Activated naive CD8-positive, alpha-beta T cell (primary cell): ENCODE measurements around the gene MTUS2.

Experiments
- H3K27ac Mint-ChIP-seq: one replicate; pipeline ENCODE4 v1.8.0; 2021; ENCODE audit warnings: mixed read lengths
- H3K27me3 Mint-ChIP-seq: one replicate; pipeline ENCODE4 v1.8.0; 2021; ENCODE audit warnings: mixed read lengths
- H3K36me3 Mint-ChIP-seq: one replicate; pipeline ENCODE4 v1.8.0; 2021; ENCODE audit warnings: mixed read lengths
- H3K4me1 Mint-ChIP-seq: one replicate; pipeline ENCODE4 v1.8.0; 2021; ENCODE audit warnings: low read depth, mixed read lengths
- H3K4me3 Mint-ChIP-seq: one replicate; pipeline ENCODE4 v1.8.0; 2021; ENCODE audit warnings: mild to moderate bottlenecking, mixed read lengths
- H3K9me3 Mint-ChIP-seq: one replicate; pipeline ENCODE4 v1.8.0; 2021; ENCODE audit warnings: low read depth, mixed read lengths

Gene MTUS2

DNA sequence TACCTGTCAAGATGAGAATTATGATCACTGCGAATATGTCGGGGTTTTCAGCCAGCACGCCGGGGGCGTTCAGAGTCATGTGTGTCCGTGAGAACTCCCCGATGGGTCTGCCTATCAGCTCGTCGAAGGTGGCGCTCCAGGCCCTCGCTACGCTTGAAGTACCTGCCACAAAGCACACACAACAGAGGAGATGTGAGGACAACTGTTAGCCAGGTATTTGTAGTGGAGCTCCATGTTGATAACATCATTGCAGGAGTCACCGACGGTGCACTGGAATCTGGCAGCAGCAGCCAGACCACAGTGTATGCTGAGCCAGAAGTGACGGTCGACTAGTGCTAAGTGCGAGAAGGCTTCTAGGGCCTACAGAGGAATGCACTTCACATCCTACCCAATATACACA lies 712.7 kb downstream of the MTUS2 start:
- H3K4me1 Mint-ChIP-seq = no peaks in the 10 kb centered on the region
- no peak overlapping the region for H3K4me3 Mint-ChIP-seq
- peaks cover 2% of the 10 kb centered on the region for H3K36me3 Mint-ChIP-seq
- no peak overlapping the region for H3K27ac Mint-ChIP-seq
- H3K27me3 Mint-ChIP-seq = no peaks in the 10 kb centered on the region
- no peaks in the 10 kb centered on the region for H3K9me3 Mint-ChIP-seq

DNA sequence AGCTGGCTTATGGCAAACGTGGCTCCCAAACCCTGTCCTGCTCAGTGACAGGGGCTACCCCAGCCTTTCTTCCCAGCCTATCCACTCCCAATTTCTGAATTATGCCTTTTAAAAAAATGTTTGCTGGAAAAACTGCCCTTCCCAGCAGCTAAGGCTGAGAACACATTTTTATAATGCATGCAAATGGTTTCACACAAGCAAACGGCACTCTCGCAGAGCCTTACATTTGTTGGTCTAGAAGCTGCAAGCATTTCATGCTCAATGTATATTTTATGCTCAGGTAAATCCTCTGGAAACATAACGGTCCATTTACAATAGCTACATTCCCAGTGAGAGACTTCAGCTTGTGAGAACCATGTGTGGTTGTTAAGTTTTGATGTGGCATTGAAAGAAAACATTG lies 713.9 kb downstream of the MTUS2 start:
- H3K9me3 Mint-ChIP-seq = no peaks in the 10 kb centered on the region
- peaks cover 3% of the 10 kb centered on the region for H3K4me1 Mint-ChIP-seq
- H3K27ac Mint-ChIP-seq = no peak overlapping the region
- no peak overlapping the region for H3K4me3 Mint-ChIP-seq
- no peaks in the 10 kb centered on the region for H3K27me3 Mint-ChIP-seq
- peaks cover 2% of the 10 kb centered on the region for H3K36me3 Mint-ChIP-seq

DNA sequence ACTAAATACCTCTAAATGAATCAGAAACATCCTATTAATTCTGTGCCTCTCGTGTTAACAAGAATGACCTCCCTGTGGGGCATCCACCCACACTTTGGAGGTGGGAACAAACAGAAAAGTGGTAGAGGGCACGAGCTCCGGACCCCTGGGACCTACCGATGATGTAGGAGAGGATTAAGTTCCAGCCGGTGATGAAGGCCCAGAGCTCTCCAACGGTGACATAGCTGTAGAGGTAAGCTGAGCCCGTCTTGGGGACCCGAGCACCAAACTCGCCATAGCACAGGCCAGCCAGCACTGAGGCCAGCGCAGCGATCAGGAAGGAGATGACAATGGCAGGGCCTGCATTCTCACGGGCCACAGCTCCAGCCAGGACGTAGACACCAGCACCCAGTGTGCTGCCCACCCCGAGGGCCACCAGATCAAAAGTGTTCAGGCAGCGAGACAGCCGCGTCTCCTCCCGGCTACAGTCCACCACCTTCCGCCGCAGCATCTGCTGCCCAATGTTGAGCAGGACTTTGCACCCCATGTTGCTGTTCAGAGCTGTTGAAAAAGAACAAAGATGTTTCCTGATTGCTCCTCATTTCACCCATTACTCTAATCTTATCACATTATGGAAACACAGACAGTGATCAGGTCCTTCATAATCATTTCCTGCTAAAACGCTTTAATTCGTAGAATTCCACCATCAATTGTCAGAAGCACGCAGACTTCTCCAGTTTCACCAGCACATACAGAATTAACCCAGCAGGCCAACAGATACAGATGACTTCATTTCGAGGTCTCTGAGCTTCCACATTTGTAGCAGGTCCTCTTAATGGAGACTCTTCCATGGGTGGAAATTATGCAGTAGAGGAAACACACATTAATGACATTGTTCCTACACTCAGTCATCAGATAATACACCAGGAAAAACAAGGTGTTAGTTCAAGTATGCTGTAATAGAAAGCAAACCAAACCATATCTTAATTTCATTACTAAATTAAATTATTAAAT lies 715.8 kb downstream of the MTUS2 start:
- Mint-ChIP-seq H3K36me3 (peaks cover 2% of the 10 kb centered on the region), H3K27me3 (no peaks in the 10 kb centered on the region), H3K4me1 (peaks cover 5% of the 10 kb centered on the region), H3K9me3 (no peaks in the 10 kb centered on the region), H3K4me3 (no peak overlapping the region), H3K27ac (no peak overlapping the region)

DNA sequence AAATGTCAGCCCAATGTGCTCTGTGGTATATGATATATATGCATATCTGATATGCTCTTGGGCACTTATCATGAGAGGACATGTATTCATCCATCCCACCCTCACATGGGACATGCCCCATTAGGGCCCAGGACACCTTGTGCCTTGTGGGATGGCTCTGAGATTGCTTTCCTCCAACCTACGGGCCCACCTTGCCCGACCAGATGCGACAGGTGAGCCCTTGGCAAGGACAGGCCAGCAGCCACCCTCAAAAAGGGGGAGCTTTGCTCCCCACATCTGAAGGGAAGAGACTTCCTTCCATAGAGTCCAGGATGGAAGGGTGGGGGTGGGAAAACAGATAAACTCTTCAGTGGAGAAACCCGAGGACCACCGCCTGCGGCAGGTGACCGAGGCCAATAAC lies 716.7 kb downstream of the MTUS2 start:
- H3K4me1 Mint-ChIP-seq = peaks cover 13% of the 10 kb centered on the region
- no peak overlapping the region for H3K4me3 Mint-ChIP-seq
- no peaks in the 10 kb centered on the region for H3K27me3 Mint-ChIP-seq
- H3K27ac Mint-ChIP-seq = no peak overlapping the region
- no peaks in the 10 kb centered on the region for H3K9me3 Mint-ChIP-seq
- H3K36me3 Mint-ChIP-seq = peaks cover 2% of the 10 kb centered on the region

DNA sequence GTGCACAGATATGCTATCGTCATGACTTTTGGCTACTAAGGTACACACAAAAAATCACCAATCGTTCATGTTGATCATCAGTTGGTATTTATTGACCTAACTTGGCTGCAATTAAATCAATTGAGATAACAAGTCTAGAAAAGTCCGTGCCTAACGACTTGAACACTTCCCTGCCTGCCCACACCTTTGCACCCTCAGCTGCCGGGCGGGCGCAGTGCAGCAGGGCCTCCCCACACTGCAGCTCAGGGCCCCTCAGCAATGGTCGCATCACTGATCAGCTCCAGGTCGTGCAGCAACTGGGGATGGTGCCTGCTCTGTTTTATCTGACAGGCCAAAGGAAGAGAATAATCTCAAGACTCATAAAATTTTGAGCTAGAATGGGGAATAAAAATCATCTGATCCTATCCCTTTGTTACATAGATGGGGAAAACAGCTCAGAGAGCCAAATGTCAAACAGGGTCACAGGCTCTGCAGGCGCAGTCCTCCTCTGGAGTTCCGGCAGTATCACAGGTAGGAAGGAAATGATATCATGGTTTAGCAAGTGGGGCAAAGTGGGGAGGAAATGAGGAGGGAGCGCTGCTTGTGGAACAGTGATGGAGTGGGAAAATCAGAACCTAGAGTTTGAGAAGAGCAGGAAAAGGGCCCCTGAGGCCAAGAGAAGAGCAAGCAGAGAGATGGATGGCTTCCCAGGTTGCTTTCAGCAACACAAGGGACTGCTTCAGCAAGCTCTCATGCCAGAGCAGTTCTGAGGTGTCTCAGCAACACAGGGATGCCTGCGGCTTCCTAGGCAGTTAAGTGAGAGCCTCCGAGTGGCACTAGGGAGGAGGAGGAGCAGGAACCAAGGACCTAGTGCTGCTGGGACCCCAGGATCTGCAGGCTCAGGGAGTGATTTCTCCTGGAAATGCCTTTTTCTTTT lies 717.9 kb downstream of the MTUS2 start:
- H3K27me3 Mint-ChIP-seq = no peaks in the 10 kb centered on the region
- peaks cover 19% of the 10 kb centered on the region for H3K4me1 Mint-ChIP-seq
- no peak overlapping the region for H3K27ac Mint-ChIP-seq
- H3K36me3 Mint-ChIP-seq = no peaks in the 10 kb centered on the region
- no peak overlapping the region for H3K4me3 Mint-ChIP-seq
- no peaks in the 10 kb centered on the region for H3K9me3 Mint-ChIP-seq

DNA sequence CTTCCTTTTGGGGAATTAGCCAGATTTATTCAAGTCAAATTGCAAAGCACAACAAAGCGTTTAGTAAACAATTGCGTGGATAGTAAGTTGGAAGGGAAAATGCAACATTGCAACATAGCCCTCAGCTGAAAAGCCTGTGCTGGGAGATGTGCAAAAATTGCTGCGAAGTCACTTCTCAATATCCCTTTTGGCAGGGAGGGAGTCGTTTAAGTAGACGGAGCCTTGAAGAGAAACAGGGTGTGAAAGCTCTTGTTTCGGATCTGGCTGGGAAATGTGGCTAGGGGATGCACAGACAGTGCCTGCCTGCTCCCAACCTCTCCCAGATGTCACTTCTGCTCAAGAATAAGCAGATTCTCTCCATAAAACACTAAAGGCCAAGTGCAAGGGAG lies 718.5 kb downstream of the MTUS2 start:
- Mint-ChIP-seq H3K4me1 (peaks cover 24% of the 10 kb centered on the region), H3K4me3 (no peak overlapping the region), H3K9me3 (no peaks in the 10 kb centered on the region), H3K27me3 (no peaks in the 10 kb centered on the region), H3K27ac (no peak overlapping the region), H3K36me3 (no peaks in the 10 kb centered on the region)

DNA sequence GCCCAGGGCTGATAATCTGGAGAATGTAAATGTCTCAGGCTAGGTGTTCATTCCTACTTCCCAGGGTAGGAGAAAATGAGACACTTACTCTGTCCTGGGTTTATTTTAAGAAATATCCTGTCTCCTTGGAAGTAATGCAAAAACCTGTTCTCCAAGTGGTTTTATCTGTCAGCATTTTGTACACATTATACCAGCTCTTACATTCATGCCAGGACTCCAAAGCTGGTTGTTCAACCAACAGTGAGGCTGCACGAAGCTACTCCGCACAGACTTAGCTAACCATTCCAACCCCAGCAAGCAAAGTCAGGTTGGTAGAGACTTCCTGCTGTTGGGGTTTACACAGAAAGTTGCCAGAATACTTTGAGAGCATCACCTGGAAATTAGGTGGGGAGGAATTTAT lies 719.7 kb downstream of the MTUS2 start:
- Mint-ChIP-seq H3K4me1 (peaks cover 24% of the 10 kb centered on the region), H3K4me3 (no peak overlapping the region), H3K27ac (peak overlapping the region; percentile 16), H3K36me3 (no peaks in the 10 kb centered on the region), H3K27me3 (no peaks in the 10 kb centered on the region), H3K9me3 (no peaks in the 10 kb centered on the region)

DNA sequence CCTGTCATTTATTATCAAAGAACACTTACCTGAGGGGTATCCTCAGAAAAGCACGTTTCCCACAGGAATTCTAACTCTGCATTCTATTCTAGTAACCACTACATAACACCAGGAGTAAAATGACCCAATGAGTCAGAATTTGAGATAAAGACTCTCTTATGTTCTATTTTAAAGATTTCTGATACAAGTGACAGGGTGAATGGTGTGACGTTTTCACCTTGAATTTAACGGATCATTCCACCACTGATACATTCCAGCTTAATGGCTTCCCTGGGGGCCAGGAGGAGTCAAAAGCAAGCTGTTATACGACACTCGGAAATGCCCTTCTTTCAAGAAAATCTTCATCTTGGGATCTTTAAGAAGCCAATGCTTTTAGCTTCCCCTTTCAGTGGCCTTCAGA lies 720.2 kb downstream of the MTUS2 start:
- no peak overlapping the region for H3K27ac Mint-ChIP-seq
- H3K4me3 Mint-ChIP-seq = no peak overlapping the region
- H3K9me3 Mint-ChIP-seq = no peaks in the 10 kb centered on the region
- H3K27me3 Mint-ChIP-seq = no peaks in the 10 kb centered on the region
- peaks cover 26% of the 10 kb centered on the region for H3K4me1 Mint-ChIP-seq
- H3K36me3 Mint-ChIP-seq = no peaks in the 10 kb centered on the region

DNA sequence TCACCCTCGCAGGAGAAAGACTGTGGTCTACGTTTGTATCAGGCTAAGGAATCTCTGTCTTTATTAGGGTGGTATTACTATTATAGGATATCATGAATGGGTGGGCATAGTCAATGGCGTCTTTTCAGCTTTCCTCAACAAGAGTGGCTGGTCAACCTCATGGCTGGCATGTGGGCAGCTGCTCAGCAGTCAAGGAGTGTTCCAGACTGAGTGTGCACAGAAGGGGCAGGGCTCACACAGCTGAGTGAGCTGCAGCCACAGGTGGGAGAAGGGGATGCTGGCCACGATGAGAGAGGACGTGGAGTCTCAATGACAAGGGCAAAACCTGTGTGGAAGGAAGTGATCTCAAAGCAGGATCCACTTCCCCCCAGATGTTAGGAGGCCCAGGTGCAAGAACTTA lies 720.7 kb downstream of the MTUS2 start:
- no peaks in the 10 kb centered on the region for H3K9me3 Mint-ChIP-seq
- H3K36me3 Mint-ChIP-seq = peaks cover 3% of the 10 kb centered on the region
- peaks cover 26% of the 10 kb centered on the region for H3K4me1 Mint-ChIP-seq
- H3K27me3 Mint-ChIP-seq = no peaks in the 10 kb centered on the region
- no peak overlapping the region for H3K27ac Mint-ChIP-seq
- no peak overlapping the region for H3K4me3 Mint-ChIP-seq

DNA sequence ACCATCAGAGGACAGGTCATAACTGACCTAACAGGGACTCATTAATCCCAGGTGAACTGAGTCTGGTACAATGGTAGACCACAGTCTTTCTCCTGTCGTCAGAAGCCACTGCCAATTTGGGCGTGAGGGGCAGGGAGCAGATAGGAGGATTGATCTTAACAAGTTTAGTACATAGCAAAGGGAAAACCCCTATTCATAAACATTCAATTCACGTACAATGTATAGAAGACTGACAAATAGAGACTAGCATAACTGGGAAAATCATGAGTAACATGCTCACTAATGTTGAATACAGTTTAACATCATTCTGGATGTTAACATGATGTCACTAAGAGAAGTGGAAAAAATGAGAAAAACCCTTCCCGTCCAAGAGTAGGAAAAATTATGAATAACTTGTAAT lies 721.3 kb downstream of the MTUS2 start:
- Mint-ChIP-seq H3K4me3 (no peak overlapping the region), H3K9me3 (no peaks in the 10 kb centered on the region), H3K27me3 (no peaks in the 10 kb centered on the region), H3K4me1 (peaks cover 26% of the 10 kb centered on the region), H3K36me3 (peaks cover 4% of the 10 kb centered on the region), H3K27ac (peak overlapping the region; percentile 41)

DNA sequence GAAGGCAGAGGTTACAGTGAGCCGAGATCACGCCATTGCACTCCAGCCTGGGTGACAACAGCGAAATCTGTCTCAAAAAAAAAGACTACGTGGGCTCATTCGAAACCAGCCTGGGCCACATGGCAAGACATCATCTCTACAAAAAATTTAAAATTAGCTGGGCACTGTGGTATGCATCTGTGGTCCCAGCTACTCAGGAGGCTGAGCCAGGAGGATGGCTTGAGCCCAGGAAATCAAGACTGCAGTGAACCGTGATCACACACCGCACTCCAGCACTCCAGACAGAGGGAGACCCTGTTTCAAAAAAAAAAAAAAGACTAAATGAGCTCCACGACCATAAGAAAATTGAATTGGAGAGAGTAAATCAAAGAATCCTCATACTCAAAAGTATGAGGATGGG lies 722.2 kb downstream of the MTUS2 start:
- H3K4me3 Mint-ChIP-seq = no peak overlapping the region
- H3K27me3 Mint-ChIP-seq = no peaks in the 10 kb centered on the region
- peaks cover 28% of the 10 kb centered on the region for H3K4me1 Mint-ChIP-seq
- peaks cover 8% of the 10 kb centered on the region for H3K36me3 Mint-ChIP-seq
- no peak overlapping the region for H3K27ac Mint-ChIP-seq
- H3K9me3 Mint-ChIP-seq = no peaks in the 10 kb centered on the region

DNA sequence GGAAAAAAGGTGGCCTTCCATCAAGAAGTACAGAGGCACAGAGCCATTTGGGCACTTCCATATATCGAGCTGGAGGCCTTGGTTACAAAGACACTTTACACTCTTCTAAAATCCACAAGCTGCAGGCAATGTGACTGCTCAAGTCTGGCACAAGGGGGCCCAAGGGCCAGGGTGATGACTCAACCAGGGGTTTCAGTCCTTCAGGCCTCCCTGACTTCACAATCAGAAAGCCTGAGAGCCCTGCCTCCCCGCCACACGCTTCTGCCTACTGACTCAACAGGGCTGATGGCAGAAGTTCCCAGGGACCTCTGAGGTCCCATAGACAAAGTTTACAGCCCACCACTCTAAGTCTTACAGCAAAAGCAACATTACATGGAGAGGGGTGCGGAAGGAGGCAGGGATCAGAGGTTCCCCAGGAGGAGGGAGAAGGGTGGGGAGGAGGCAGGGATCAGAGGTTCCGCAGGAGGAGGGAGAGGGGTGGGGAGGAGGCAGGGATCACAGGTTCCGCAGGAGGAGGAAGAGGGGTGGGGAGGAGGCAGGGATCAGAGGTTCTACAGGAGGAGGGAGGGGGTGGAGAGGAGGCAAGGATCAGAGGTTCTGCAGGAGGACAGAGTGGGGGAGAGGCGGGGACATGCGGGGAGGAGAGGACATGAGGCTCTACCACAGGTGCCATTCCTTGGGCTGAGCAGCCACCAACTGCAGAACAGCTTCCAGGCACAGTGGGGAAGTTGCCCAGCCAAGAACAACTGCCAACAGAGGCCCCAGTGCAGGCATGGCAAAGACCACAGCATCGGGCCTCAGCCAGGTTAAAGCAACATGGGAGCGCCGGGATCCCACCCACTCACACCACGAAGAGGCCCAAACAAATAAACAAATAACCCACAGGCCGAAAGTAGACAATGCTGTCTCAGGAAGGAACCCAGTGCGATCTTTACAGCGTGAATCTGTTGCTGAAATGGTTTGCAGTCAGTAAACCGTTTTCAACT lies 723.4 kb downstream of the MTUS2 start:
- Mint-ChIP-seq H3K4me3 (no peak overlapping the region), H3K4me1 (peaks cover 25% of the 10 kb centered on the region), H3K36me3 (peaks cover 8% of the 10 kb centered on the region), H3K27ac (no peak overlapping the region), H3K27me3 (no peaks in the 10 kb centered on the region), H3K9me3 (no peaks in the 10 kb centered on the region)

DNA sequence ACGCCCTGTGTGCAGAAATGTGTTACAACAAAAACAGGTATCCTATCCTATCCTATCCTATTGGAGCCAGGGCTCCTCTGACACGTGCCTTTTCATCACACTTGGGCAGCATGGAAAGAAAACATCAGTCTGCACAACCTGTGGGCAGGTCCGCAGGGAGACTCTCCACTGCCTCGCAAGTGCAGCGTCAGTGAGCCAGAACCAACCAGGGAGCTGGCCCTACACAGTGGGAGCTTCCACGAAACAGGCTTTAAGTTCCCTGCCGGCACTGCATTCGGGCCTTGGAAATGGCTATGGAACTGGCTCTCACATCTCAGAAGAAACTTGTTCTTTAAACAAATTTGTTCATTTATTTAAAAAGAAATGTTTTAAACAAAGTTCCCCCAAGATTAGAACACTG lies 725.8 kb downstream of the MTUS2 start:
- Mint-ChIP-seq H3K27ac (no peak overlapping the region), H3K36me3 (peaks cover 15% of the 10 kb centered on the region), H3K4me1 (peaks cover 25% of the 10 kb centered on the region), H3K4me3 (no peak overlapping the region), H3K9me3 (no peaks in the 10 kb centered on the region), H3K27me3 (no peaks in the 10 kb centered on the region)

DNA sequence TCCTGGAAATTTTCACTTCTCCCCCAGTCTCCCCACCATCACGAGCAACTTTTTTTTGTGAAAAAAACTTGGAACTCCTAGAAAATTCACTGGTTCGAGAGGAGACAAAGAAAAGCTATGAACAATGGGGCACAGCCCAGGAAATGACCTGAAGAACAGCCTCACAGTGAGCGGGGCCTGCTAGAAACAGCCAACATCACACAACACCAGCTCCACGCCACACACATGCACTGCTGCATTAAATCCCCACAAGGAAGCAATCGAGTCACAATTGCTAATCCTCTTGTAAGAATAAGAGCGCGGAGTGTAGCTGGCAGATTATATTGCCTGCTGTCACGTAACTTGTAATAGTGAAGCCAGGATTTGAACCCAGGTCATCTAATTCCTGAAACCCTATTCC lies 726.5 kb downstream of the MTUS2 start:
- H3K4me1 Mint-ChIP-seq = peaks cover 22% of the 10 kb centered on the region
- H3K4me3 Mint-ChIP-seq = no peak overlapping the region
- no peak overlapping the region for H3K27ac Mint-ChIP-seq
- H3K36me3 Mint-ChIP-seq = peaks cover 21% of the 10 kb centered on the region
- H3K27me3 Mint-ChIP-seq = no peaks in the 10 kb centered on the region
- no peaks in the 10 kb centered on the region for H3K9me3 Mint-ChIP-seq
